Thymus (tissue), 11 donors: ENCODE data around the gene PTPRH. TPM values are rescaled to one million over a fixed set of nuclear protein-coding genes. Genes with fewer than 3 reads are reported as not detected.

Experiments used
- DNase-seq, 9 donors: peaks; one replicate each; pipeline ENCODE4 v3.0.0-alpha.2; 2013; ENCODE audit warnings: low spot score in 9 of 9, low read depth in 6 of 9, missing footprints in 1 of 9
- H3K27ac ChIP-seq, 2 donors: one replicate each; pipeline ENCODE4 v1.5.1; 2013; ENCODE audit warnings: control low read depth in 1 of 2, low read depth in 1 of 2, low read length in 1 of 2, mild to moderate bottlenecking in 1 of 2, moderate library complexity in 1 of 2
- H3K27me3 ChIP-seq, 2 donors: one replicate each; pipeline ENCODE4 v1.5.1; 2013; ENCODE audit warnings: low read length in 1 of 2; ENCODE audit not compliant: control insufficient read depth in 2 of 2, insufficient read depth in 1 of 2
- H3K36me3 ChIP-seq, 2 donors: one replicate each; pipeline ENCODE4 v1.5.1; 2013; ENCODE audit warnings: low read length in 1 of 2, mild to moderate bottlenecking in 1 of 2, moderate library complexity in 1 of 2; ENCODE audit not compliant: control insufficient read depth in 2 of 2, insufficient read depth in 2 of 2
- H3K4me1 ChIP-seq, 2 donors: one replicate each; pipeline ENCODE4 v1.5.1; 2013; ENCODE audit warnings: low read length in 2 of 2; ENCODE audit not compliant: control insufficient read depth in 2 of 2, insufficient read depth in 2 of 2
- H3K4me3 ChIP-seq, 2 donors: one replicate each; pipeline ENCODE4 v1.5.1; 2013; ENCODE audit warnings: low read length in 2 of 2, control low read depth in 1 of 2, mild to moderate bottlenecking in 1 of 2
- H3K9me3 ChIP-seq, 2 donors: one replicate each; pipeline ENCODE4 v1.5.1; 2013; ENCODE audit warnings: low read length in 1 of 2, mild to moderate bottlenecking in 1 of 2; ENCODE audit not compliant: control insufficient read depth in 2 of 2, insufficient read depth in 1 of 2
- WGBS: extraction: QIAGEN DNeasy Blood & Tissue Kit; methylation state at CpG from one replicate; pipeline ENCODE4 v1.1.7; 2013; 5-methylcytosine and 5-hydroxymethylcytosine counted together
- polyA plus RNA-seq: library from polyadenylated mRNA; stranded (reverse); fragments of 200-250 nt; gene quantifications from one replicate; pipeline ENCODE4 v1.2.3, GENCODE V29; 2013
- total RNA-seq: library from RNA; stranded (reverse); fragments of 120-200 nt; gene quantifications from one replicate; pipeline ENCODE4 v1.2.4, GENCODE V29; 2013
- donor health status: healthy.

The PTPRH gene
- total and polyA plus RNA-seq, 2 donors, result 0.14 to 0.28 TPM

GRCh38 chr19:55238030-55238429 is 28.7 kb upstream of the PTPRH start:
- Histone ChIP-seq H3K4me3 (no peak overlapping the region), H3K36me3 (peaks cover 89 to 91% of the 10 kb centered on the region in 2 donors), H3K4me1 (no peaks in the 10 kb centered on the region), H3K27me3 (no peaks in the 10 kb centered on the region), H3K9me3 (no peaks in the 10 kb centered on the region), H3K27ac (no peak overlapping the region)
- WGBS, result 98% methylated on average over 8 of the region's 8 CpGs
- no peak for DNase-seq

GRCh38 chr19:55232986-55233385 is 23.7 kb upstream of the PTPRH start:
- Histone ChIP-seq H3K36me3 (peaks cover 87 to 92% of the 10 kb centered on the region in 2 donors), H3K9me3 (no peaks in the 10 kb centered on the region), H3K27me3 (no peaks in the 10 kb centered on the region), H3K4me3 (no peak overlapping the region), H3K4me1 (no peaks in the 10 kb centered on the region), H3K27ac (no peak overlapping the region)
- 98% methylated on average over 5 of the region's 5 CpGs for WGBS
- DNase-seq, result no peak

- no peaks in the 10 kb centered on the region for H3K27me3 ChIP-seq
- H3K9me3 ChIP-seq, result no peaks in the 10 kb centered on the region
- H3K4me1 ChIP-seq, result no peaks in the 10 kb centered on the region
- peaks cover 87 to 91% of the 10 kb centered on the region in 2 donors for H3K36me3 ChIP-seq
- no peak overlapping the region for H3K4me3 ChIP-seq
- DNase-seq, result no peak
- no peak overlapping the region for H3K27ac ChIP-seq
- 88% methylated on average over 12 of the region's 12 CpGs for WGBS
Measured at GRCh38 chr19:55232286-55232602, 22.9 kb upstream of the PTPRH start.

- peaks cover 87 to 91% of the 10 kb centered on the region in 2 donors for H3K36me3 ChIP-seq
- H3K27me3 ChIP-seq, result no peaks in the 10 kb centered on the region
- 98% methylated on average over 30 of the region's 30 CpGs for WGBS
- no peaks in the 10 kb centered on the region for H3K9me3 ChIP-seq
- no peak overlapping the region for H3K4me3 ChIP-seq
- DNase-seq, result no peak
- H3K4me1 ChIP-seq, result no peaks in the 10 kb centered on the region
- no peak overlapping the region for H3K27ac ChIP-seq
Measured at GRCh38 chr19:55231391-55232285, 22.3 kb upstream of the PTPRH start.

GRCh38 chr19:55230780-55231179 is 21.5 kb upstream of the PTPRH start:
- Histone ChIP-seq H3K9me3 (no peaks in the 10 kb centered on the region), H3K27ac (no peak overlapping the region), H3K4me3 (no peak overlapping the region), H3K4me1 (no peaks in the 10 kb centered on the region), H3K36me3 (peaks cover 82 to 89% of the 10 kb centered on the region in 2 donors), H3K27me3 (no peaks in the 10 kb centered on the region)
- DNase-seq, result no peak
- WGBS, result 97% methylated on average over 13 of the region's 13 CpGs

- Histone ChIP-seq H3K9me3 (no peaks in the 10 kb centered on the region), H3K4me1 (no peaks in the 10 kb centered on the region), H3K27ac (no peak overlapping the region), H3K36me3 (peaks cover 80 to 88% of the 10 kb centered on the region in 2 donors), H3K4me3 (no peak overlapping the region), H3K27me3 (no peaks in the 10 kb centered on the region)
- WGBS, result 93% methylated on average over 13 of the region's 13 CpGs
- no peak for DNase-seq
Measured at GRCh38 chr19:55230329-55230728, 21.0 kb upstream of the PTPRH start.

- H3K36me3 ChIP-seq, result peaks cover 74 to 82% of the 10 kb centered on the region in 2 donors
- no peaks in the 10 kb centered on the region for H3K27me3 ChIP-seq
- WGBS, result 97% methylated on average over 17 of the region's 17 CpGs
- DNase-seq, result no peak
- no peaks in the 10 kb centered on the region for H3K4me1 ChIP-seq
- no peaks in the 10 kb centered on the region for H3K9me3 ChIP-seq
- H3K4me3 ChIP-seq, result no peak overlapping the region
- no peak overlapping the region for H3K27ac ChIP-seq
Measured at GRCh38 chr19:55229789-55230182, 20.5 kb upstream of the PTPRH start.

GRCh38 chr19:55229145-55229788 is 20.0 kb upstream of the PTPRH start:
- 98% methylated on average over 18 of the region's 18 CpGs for WGBS
- no peak overlapping the region for H3K4me3 ChIP-seq
- H3K27ac ChIP-seq, result no peak overlapping the region
- no peaks in the 10 kb centered on the region for H3K9me3 ChIP-seq
- H3K27me3 ChIP-seq, result no peaks in the 10 kb centered on the region
- DNase-seq, result no peak
- H3K4me1 ChIP-seq, result no peaks in the 10 kb centered on the region
- peaks cover 71 to 80% of the 10 kb centered on the region in 2 donors for H3K36me3 ChIP-seq

- H3K4me1 ChIP-seq, result no peaks in the 10 kb centered on the region
- H3K9me3 ChIP-seq, result no peaks in the 10 kb centered on the region
Measured at GRCh38 chr19:55228403-55229031, 19.2 kb upstream of the PTPRH start, which contains the start of gene TMEM86B. TSS of gene TMEM86B (minus strand) at chr19:55228763. CDS start at chr19:55228741, 22 bp downstream.

More at GRCh38 chr19:55228403-55229031, 19.2 kb upstream of the PTPRH start, which contains the start of gene TMEM86B:
- 97% methylated on average over 12 of the region's 12 CpGs for WGBS
- peaks cover 74 to 77% of the 10 kb centered on the region in 2 donors for H3K36me3 ChIP-seq
- H3K27ac ChIP-seq, result no peak within 1 kb of the TSS
- no peaks in the 10 kb centered on the region for H3K27me3 ChIP-seq
- no peak for DNase-seq
- no peak within 1 kb of the TSS for H3K4me3 ChIP-seq
